Keratinocyte (primary cell): ENCODE measurements around the gene CFAP77.

ENCODE experiments used
- EZH2 ChIP-seq: IDR thresholded peaks from one replicate; pipeline ENCODE4 v1.6.1; 2012; ENCODE audit warnings: inconsistent platforms, mild to moderate bottlenecking, low read length, moderate library complexity
- TF ChIP-seq, protein P1 (sequence below), 3 experiments: IDR thresholded peaks in 1 of 3; conservative IDR thresholded peaks in 1 of 3; optimal IDR thresholded peaks in 1 of 3; 2 replicates in 2 of 3; 3 replicates in 1 of 3; pipeline versions ENCODE3 to v1.5.1; 2011; ENCODE audit warnings: low read length in 3 of 3, mild to moderate bottlenecking in 3 of 3, moderate library complexity in 2 of 3, control low read depth in 1 of 3, inconsistent platforms in 1 of 3; ENCODE audit not compliant: insufficient read depth in 2 of 3; ENCODE audit errors: extremely low read depth in 1 of 3

DNA sequence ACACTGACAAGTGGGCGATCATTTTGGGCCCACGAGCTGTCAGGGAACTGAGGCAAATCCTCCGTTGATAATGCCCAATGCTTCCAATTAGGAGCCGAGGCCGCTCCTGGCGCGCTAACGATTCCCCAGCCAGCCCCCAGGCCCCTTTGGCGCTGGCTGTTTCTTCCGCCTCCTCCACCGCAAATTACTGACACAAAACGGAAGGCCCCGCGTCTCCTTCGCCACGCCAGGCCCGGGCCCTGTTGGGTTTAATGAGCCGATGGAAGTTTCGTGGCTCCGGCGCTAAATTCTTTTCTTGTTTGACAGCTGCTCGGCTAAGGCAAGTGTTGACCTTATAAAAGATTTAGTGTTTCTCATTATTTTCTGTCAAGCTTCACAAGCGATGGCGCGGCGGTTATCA, 146.7 kb downstream of the CFAP77 start:
- TF ChIP-seq, protein P1, sequence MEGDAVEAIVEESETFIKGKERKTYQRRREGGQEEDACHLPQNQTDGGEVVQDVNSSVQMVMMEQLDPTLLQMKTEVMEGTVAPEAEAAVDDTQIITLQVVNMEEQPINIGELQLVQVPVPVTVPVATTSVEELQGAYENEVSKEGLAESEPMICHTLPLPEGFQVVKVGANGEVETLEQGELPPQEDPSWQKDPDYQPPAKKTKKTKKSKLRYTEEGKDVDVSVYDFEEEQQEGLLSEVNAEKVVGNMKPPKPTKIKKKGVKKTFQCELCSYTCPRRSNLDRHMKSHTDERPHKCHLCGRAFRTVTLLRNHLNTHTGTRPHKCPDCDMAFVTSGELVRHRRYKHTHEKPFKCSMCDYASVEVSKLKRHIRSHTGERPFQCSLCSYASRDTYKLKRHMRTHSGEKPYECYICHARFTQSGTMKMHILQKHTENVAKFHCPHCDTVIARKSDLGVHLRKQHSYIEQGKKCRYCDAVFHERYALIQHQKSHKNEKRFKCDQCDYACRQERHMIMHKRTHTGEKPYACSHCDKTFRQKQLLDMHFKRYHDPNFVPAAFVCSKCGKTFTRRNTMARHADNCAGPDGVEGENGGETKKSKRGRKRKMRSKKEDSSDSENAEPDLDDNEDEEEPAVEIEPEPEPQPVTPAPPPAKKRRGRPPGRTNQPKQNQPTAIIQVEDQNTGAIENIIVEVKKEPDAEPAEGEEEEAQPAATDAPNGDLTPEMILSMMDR (optimal IDR thresholded peaks at IDR 0.05 in 1 of 3, IDR thresholded peaks at IDR 0.05 in 1 of 3, conservative IDR thresholded peaks at IDR 0.05 in 1 of 3; ENCODE audit: extremely low read depth in 1 of 3, insufficient read depth in 2 of 3, low read length in 3 of 3) = no peak
- no peak for TF ChIP-seq EZH2
